ENCODE data around the gene RFX8.

RFX8 gene

GRCh38 chr2:101369100-101369499 lies 105.8 kb downstream of the RFX8 start:
- Histone ChIP-seq H3K4me3 (ENCODE audit: low read depth, low read length) (no peak overlapping the region), H3K36me3 (ENCODE audit: control insufficient read depth in 2 of 2, insufficient read depth in 1 of 2, low read length in 2 of 2) (no peaks in the 10 kb centered on the region), H3K27ac (ENCODE audit: extremely low read depth, low read depth, low read length) (no peak overlapping the region), H3K4me1 (ENCODE audit: control insufficient read depth, insufficient read depth, low read length) (no peaks in the 10 kb centered on the region), H3K9me3 (ENCODE audit: control insufficient read depth, insufficient read depth, low read depth, low read length) (no peaks in the 10 kb centered on the region)
- CTCF ChIA-PET, result interaction anchor here (0.6 kb wide), 1 partner anchor 27 kb away, joined by 5 read pairs; no protein-coding TSS in a partner anchor
- TF ChIP-seq ZNF18 (tag by site-specific recombination; IDR thresholded peaks at IDR 0.05) (no peak), ZNF596 (tag by site-specific recombination; IDR thresholded peaks at IDR 0.05) (no peak), ZNF211 (tag by site-specific recombination; IDR thresholded peaks at IDR 0.05; ENCODE audit: low read depth) (no peak), ZNF302 (tag by site-specific recombination; IDR thresholded peaks at IDR 0.05; ENCODE audit: low read depth) (no peak), ZNF571 (tag by site-specific recombination; IDR thresholded peaks at IDR 0.05) (no peak), CTCF (tag by site-specific recombination; IDR thresholded peaks at IDR 0.05) (no peak), TCF7L2 (IDR thresholded peaks at IDR 0.05; ENCODE audit: borderline replicate concordance, low read depth, low read length) (no peak), ZNF132 (tag by site-specific recombination; IDR thresholded peaks at IDR 0.05; ENCODE audit: borderline replicate concordance) (no peak), ZNF777 (tag by site-specific recombination; IDR thresholded peaks at IDR 0.05; ENCODE audit: borderline replicate concordance) (no peak), ZSCAN4 (tag by site-specific recombination; IDR thresholded peaks at IDR 0.05) (no peak), REPIN1 (tag by site-specific recombination; IDR thresholded peaks at IDR 0.05; ENCODE audit: low read depth) (no peak), ZNF354C (tag by site-specific recombination; IDR thresholded peaks at IDR 0.05; ENCODE audit: borderline replicate concordance, low read depth) (no peak), ZFP37 (tag by site-specific recombination; IDR thresholded peaks at IDR 0.05) (no peak), KLF7 (tag by site-specific recombination; IDR thresholded peaks at IDR 0.05; ENCODE audit: borderline replicate concordance) (no peak), ZNF362 (tag by site-specific recombination; IDR thresholded peaks at IDR 0.05) (no peak), ZNF555 (tag by site-specific recombination; conservative IDR thresholded peaks at IDR 0.05) (no peak), SP7 (tag by site-specific recombination; IDR thresholded peaks at IDR 0.05) (no peak)
- POLR2A ChIA-PET, result no interaction called here

- Histone ChIP-seq H3K4me1 (ENCODE audit: control insufficient read depth, insufficient read depth, low read length) (no peaks in the 10 kb centered on the region), H3K36me3 (ENCODE audit: control insufficient read depth in 2 of 2, insufficient read depth in 1 of 2, low read length in 2 of 2) (no peaks in the 10 kb centered on the region), H3K27ac (ENCODE audit: extremely low read depth, low read depth, low read length) (no peak overlapping the region), H3K4me3 (ENCODE audit: low read depth, low read length) (no peak overlapping the region), H3K9me3 (ENCODE audit: control insufficient read depth, insufficient read depth, low read depth, low read length) (no peaks in the 10 kb centered on the region)
- ChIA-PET POLR2A (no interaction called here), CTCF (interaction anchor here (0.6 kb wide), 1 partner anchor 23 kb away, joined by 3 read pairs; no protein-coding TSS in a partner anchor)
- no peak for TF ChIP-seq EGR2 (tag by site-specific recombination; IDR thresholded peaks at IDR 0.05; ENCODE audit: low read depth)
- TF ChIP-seq ZNF558 (tag by site-specific recombination; IDR thresholded peaks at IDR 0.05), result no peak
- TF ChIP-seq ZNF623 (tag by site-specific recombination; IDR thresholded peaks at IDR 0.05), result no peak
- TF ChIP-seq KLF7 (tag by site-specific recombination; IDR thresholded peaks at IDR 0.05; ENCODE audit: borderline replicate concordance), result no peak
- no peak for TF ChIP-seq KLF16 (tag by site-specific recombination; IDR thresholded peaks at IDR 0.05)
- TF ChIP-seq ZEB2 (tag by site-specific recombination; IDR thresholded peaks at IDR 0.05), result no peak
- no peak for TF ChIP-seq PRDM1 (tag by site-specific recombination; IDR thresholded peaks at IDR 0.05)
- TF ChIP-seq ZNF335 (tag by site-specific recombination; conservative IDR thresholded peaks at IDR 0.05), result no peak
- TF ChIP-seq ZNF10 (tag by site-specific recombination; IDR thresholded peaks at IDR 0.05), result no peak
- TF ChIP-seq ZNF148 (tag by site-specific recombination; IDR thresholded peaks at IDR 0.05; ENCODE audit: borderline replicate concordance), result no peak
Measured at GRCh38 chr2:101368376-101368775, 106.5 kb downstream of the RFX8 start.

Measured in HEK293 (cell line).